ENCODE data around the gene RGS14.

Gene RGS14

DNA sequence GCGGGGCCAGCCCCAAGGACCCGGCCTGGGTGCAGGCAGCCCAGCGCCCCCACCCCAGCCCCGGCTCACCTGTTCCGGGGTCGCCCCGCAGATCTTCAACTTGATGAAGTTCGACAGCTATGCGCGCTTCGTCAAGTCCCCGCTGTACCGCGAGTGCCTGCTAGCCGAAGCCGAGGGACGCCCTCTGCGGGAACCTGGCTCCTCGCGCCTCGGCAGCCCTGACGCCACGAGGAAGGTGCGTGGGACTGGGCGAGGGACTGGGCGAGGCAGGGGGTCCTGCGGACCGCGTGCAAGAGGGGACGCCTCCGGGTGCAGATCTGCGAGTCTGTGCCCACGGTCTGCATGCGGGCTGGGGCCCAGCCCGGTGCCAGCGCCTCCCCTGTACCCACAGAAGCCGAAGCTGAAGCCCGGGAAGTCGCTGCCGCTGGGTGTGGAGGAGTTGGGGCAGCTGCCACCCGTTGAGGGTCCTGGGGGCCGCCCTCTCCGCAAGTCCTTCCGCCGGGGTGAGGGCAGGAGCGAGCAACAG lies 9.7 kb downstream of the RGS14 start:
- Histone ChIP-seq H3K9me2 (replicated peaks; ENCODE audit: insufficient read depth, low read length) (no peaks in the 10 kb centered on the region), H3K4me2 (ENCODE audit: low read depth, low read length, poor library complexity, severe bottlenecking) (no peak overlapping the region), H4K20me1 (ENCODE audit: low read depth, low read length) (no peaks in the 10 kb centered on the region), H3F3A (ENCODE audit: insufficient read depth) (peaks cover under 1% of the 10 kb centered on the region; the same call in 1 of the 2 replicates), H3K36me3 (ENCODE audit: low read length) (no peaks in the 10 kb centered on the region), H3K27ac (ENCODE audit: low read depth, low read length) (no peak overlapping the region), H3K4me3 (ENCODE audit: insufficient read depth, low read length, poor library complexity, severe bottlenecking) (no peak overlapping the region), H2AFZ (ENCODE audit: low read depth, low read length, severe bottlenecking) (no peak overlapping the region), H3K79me2 (ENCODE audit: insufficient read depth, low read length) (no peaks in the 10 kb centered on the region), H3K27me3 (ENCODE audit: low read length) (no peaks in the 10 kb centered on the region), H3K9me3 (ENCODE audit: insufficient read depth, low read length) (no peaks in the 10 kb centered on the region), H3K9ac (ENCODE audit: low read length) (no peak overlapping the region)
- TF ChIP-seq EZH2phosphoT487 (conservative IDR thresholded peaks at IDR 0.05; ENCODE audit: low read length) = no peak

DNA sequence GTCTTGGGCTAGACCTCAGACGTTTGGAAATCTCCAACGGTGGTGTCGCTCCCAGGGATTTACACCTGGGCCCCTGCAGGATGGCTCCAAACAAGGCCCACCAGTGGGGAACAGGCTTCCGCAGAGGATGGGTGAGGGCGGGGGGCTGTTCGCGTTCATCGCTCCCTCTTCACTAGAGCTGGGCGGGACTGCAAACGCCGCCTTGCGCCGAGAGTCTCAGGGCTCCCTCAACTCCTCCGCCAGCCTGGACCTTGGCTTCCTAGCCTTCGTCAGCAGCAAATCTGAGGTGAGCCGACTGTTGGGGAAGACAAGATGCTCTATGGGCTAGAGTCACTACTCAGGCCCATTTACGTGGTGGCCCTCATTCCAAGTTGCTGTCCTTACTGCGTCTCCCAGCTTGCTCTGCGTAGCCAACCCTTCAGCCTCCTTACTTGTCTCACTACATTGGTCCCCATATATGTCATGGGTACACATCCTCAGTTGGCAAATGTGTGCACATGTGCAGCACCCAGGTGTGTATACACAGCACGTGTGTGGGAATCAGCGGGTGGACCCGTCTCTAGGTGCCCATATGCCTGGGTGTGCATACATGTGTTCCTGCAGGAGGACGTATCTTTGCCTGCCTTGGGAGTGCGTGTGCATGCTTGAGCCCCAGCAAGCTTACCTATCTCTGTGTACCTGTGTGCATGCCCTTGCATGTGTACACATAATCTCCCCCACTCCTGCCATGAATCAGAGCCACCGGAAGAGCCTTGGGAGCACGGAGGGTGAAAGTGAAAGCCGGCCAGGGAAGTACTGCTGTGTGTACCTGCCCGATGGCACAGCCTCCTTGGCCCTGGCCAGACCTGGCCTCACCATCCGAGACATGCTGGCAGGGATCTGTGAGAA lies 10.5 kb downstream of the RGS14 start:
- no peak for TF ChIP-seq EZH2phosphoT487 (conservative IDR thresholded peaks at IDR 0.05; ENCODE audit: low read length)
- TF ChIP-seq, protein P1, sequence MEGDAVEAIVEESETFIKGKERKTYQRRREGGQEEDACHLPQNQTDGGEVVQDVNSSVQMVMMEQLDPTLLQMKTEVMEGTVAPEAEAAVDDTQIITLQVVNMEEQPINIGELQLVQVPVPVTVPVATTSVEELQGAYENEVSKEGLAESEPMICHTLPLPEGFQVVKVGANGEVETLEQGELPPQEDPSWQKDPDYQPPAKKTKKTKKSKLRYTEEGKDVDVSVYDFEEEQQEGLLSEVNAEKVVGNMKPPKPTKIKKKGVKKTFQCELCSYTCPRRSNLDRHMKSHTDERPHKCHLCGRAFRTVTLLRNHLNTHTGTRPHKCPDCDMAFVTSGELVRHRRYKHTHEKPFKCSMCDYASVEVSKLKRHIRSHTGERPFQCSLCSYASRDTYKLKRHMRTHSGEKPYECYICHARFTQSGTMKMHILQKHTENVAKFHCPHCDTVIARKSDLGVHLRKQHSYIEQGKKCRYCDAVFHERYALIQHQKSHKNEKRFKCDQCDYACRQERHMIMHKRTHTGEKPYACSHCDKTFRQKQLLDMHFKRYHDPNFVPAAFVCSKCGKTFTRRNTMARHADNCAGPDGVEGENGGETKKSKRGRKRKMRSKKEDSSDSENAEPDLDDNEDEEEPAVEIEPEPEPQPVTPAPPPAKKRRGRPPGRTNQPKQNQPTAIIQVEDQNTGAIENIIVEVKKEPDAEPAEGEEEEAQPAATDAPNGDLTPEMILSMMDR (IDR thresholded peaks at IDR 0.05; ENCODE audit: insufficient read depth, low read length, poor library complexity, severe bottlenecking) = no peak
- H3K4me3 ChIP-seq (ENCODE audit: insufficient read depth, low read length, poor library complexity, severe bottlenecking) = no peak overlapping the region
- H3K36me3 ChIP-seq (ENCODE audit: low read length) = no peaks in the 10 kb centered on the region
- H2AFZ ChIP-seq (ENCODE audit: low read depth, low read length, severe bottlenecking) = no peak overlapping the region
- H3F3A ChIP-seq (ENCODE audit: insufficient read depth) = no peaks in the 10 kb centered on the region
- H3K9me2 ChIP-seq (replicated peaks; ENCODE audit: insufficient read depth, low read length) = no peaks in the 10 kb centered on the region
- H4K20me1 ChIP-seq (ENCODE audit: low read depth, low read length) = no peaks in the 10 kb centered on the region
- H3K27ac ChIP-seq (ENCODE audit: low read depth, low read length) = no peak overlapping the region
- no peaks in the 10 kb centered on the region for H3K9me3 ChIP-seq (ENCODE audit: insufficient read depth, low read length)
- no peaks in the 10 kb centered on the region for H3K27me3 ChIP-seq (ENCODE audit: low read length)
- H3K4me2 ChIP-seq (ENCODE audit: low read depth, low read length, poor library complexity, severe bottlenecking) = no peak overlapping the region
- H3K79me2 ChIP-seq (ENCODE audit: insufficient read depth, low read length) = no peaks in the 10 kb centered on the region
- H3K9ac ChIP-seq (ENCODE audit: low read length) = no peak overlapping the region

DNA sequence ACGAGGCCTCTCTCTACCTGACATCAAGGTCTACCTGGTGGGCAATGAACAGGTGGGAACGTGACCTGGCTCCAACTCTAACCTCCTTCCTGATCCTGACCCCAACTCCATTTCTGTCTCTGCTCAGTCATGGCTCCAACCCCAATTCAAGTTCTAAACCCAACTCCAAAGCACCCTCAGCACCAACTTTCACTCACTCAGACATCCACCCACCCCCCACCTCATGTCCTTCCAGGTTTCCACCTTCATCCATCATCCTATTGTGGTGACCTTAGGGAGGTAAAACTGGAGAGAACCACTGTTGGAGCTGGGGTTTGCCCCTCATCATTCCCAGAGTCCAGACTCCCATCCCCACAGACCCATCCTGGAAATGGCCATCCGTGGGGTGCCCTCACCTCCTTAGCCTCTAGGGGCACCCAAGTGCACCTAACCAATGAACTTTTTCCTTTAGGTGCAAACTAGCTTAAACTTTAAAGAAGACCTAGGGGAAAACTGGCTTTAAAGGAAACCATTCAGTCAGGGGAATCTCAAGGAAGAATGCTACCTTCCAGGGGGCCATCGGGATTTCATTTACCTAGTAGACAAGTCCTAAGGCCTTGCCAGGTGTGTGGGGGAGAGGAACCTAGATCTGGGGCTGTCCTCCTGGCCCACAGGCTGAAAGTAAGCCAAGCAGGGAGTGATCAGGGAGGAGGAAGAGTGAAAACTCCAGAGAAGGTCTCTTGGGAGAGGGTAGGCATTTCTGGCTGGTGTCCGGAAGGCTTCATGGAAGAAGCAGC lies 11.3 kb downstream of the RGS14 start:
- no peak overlapping the region for H2AFZ ChIP-seq (ENCODE audit: low read depth, low read length, severe bottlenecking)
- no peak overlapping the region for H3K4me3 ChIP-seq (ENCODE audit: insufficient read depth, low read length, poor library complexity, severe bottlenecking)
- no peaks in the 10 kb centered on the region for H3K36me3 ChIP-seq (ENCODE audit: low read length)
- H3K79me2 ChIP-seq (ENCODE audit: insufficient read depth, low read length) = no peaks in the 10 kb centered on the region
- no peaks in the 10 kb centered on the region for H3K9me2 ChIP-seq (replicated peaks; ENCODE audit: insufficient read depth, low read length)
- H3F3A ChIP-seq (ENCODE audit: insufficient read depth) = no peaks in the 10 kb centered on the region
- H3K4me2 ChIP-seq (ENCODE audit: low read depth, low read length, poor library complexity, severe bottlenecking) = no peak overlapping the region
- H3K9ac ChIP-seq (ENCODE audit: low read length) = no peak overlapping the region
- H3K27me3 ChIP-seq (ENCODE audit: low read length) = no peaks in the 10 kb centered on the region
- H3K9me3 ChIP-seq (ENCODE audit: insufficient read depth, low read length) = no peaks in the 10 kb centered on the region
- TF ChIP-seq, protein P1 (IDR thresholded peaks at IDR 0.05; ENCODE audit: insufficient read depth, low read length, poor library complexity, severe bottlenecking) = peak; percentile 84
- TF ChIP-seq EZH2phosphoT487 (conservative IDR thresholded peaks at IDR 0.05; ENCODE audit: low read length) = no peak
- H3K27ac ChIP-seq (ENCODE audit: low read depth, low read length) = peak overlapping the region; percentile 31; the same call in 1 of the 2 replicates
- H4K20me1 ChIP-seq (ENCODE audit: low read depth, low read length) = no peaks in the 10 kb centered on the region
